HEK293 (cell line): ENCODE measurements around the gene ERBIN.

Experiments used
- CTCF ChIP-seq: fragments of 450-650 bp; formaldehyde crosslinking; IDR thresholded peaks from 2 replicates; pipeline ENCODE4 v1.5.1; 2016; ENCODE audit warnings: missing biosample characterization, missing genetic modification characterization
- HIC1 ChIP-seq: fragments of 450-650 bp; formaldehyde crosslinking; IDR thresholded peaks from 2 replicates; pipeline ENCODE4 v1.5.1; 2016; ENCODE audit warnings: missing biosample characterization, missing genetic modification characterization
- ZNF214 ChIP-seq: fragments of 450-650 bp; formaldehyde crosslinking; IDR thresholded peaks from 2 replicates; pipeline ENCODE4 v1.5.1; 2017; ENCODE audit warnings: missing biosample characterization, mild to moderate bottlenecking, missing genetic modification characterization, borderline replicate concordance

DNA sequence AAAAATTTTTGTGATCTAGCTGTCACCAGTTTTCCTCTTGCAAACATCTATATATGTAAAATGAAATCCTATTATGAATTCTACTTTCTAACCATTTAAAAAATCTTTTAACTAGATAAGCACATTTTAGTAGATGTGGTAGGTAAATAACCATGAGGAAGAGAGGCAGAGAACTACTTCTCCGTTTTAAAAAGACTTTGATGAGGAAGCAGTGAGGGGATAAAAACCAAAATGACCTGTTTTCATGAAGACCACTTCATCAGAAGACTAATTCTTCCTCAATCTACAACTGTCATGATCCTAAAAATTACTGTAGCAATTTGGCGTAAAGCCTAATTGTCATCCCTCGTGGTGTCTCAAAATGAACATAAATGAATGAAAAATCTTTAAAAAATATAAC lies 15.7 kb upstream of the ERBIN start:
- TF ChIP-seq HIC1 (tag by site-specific recombination) (no peak), CTCF (tag by site-specific recombination) (no peak), ZNF214 (no peak)
